Measurements from ENCODE around the gene C11orf21.

C11orf21 gene

GRCh38 chr11:2277008-2277346, 24.7 kb downstream of the C11orf21 start:
- DNase-seq, result no peak
- intact Hi-C loops (cut with DNase I), result no loop called here

GRCh38 chr11:2276280-2277007, 25.3 kb downstream of the C11orf21 start:
- intact Hi-C loops (cut with DNase I), result no loop called here
- DNase-seq, result no peak

- DNase-seq, result peak in 2 of 10 donors; percentile 15 to 69
- intact Hi-C loops (cut with DNase I), result no loop called here
Measured at GRCh38 chr11:2275334-2276279, 26.1 kb downstream of the C11orf21 start.

- intact Hi-C loops (cut with DNase I), result no loop called here
- peak in 1 of 10 donors; percentile 50 for DNase-seq
Measured at GRCh38 chr11:2273771-2274170, 27.9 kb downstream of the C11orf21 start.

GRCh38 chr11:2273311-2273710, 28.4 kb downstream of the C11orf21 start:
- no peak for DNase-seq
- intact Hi-C loops (cut with DNase I), result no loop called here

GRCh38 chr11:2272946-2273280, 28.8 kb downstream of the C11orf21 start:
- DNase-seq, result no peak
- intact Hi-C loops (cut with DNase I), result no loop called here

GRCh38 chr11:2272228-2272945, 29.3 kb downstream of the C11orf21 start:
- intact Hi-C loops (cut with DNase I), result no loop called here
- DNase-seq, result peak in 1 of 10 donors; percentile 67

- peak in 2 of 10 donors; percentile 59 to 72 for DNase-seq
- intact Hi-C loops (cut with DNase I), result no loop called here
Measured at GRCh38 chr11:2271327-2272227, 30.1 kb downstream of the C11orf21 start.

GRCh38 chr11:2271077-2271326, 30.7 kb downstream of the C11orf21 start:
- intact Hi-C loops (cut with DNase I), result no loop called here
- peak in 2 of 10 donors; percentile 32 to 89 for DNase-seq

GRCh38 chr11:2270322-2271076, 31.2 kb downstream of the C11orf21 start, which contains the start of gene ASCL2:
TSS of gene ASCL2 (minus strand) at chr11:2270588. CDS start at chr11:2270332, 256 bp downstream.
- DNase-seq, result peak in 1 of 10 donors; percentile 70
- intact Hi-C loops (cut with DNase I), result no loop called here

GRCh38 chr11:2269601-2270321, 32.0 kb downstream of the C11orf21 start:
- peak in 3 of 10 donors; percentile 23 to 89 (median 56) for DNase-seq
- intact Hi-C loops (cut with DNase I), result no loop called here

- DNase-seq, result peak in 2 of 10 donors; percentile 70 to 84
- intact Hi-C loops (cut with DNase I), result no loop called here
Measured at GRCh38 chr11:2268729-2269600, 32.8 kb downstream of the C11orf21 start.

GRCh38 chr11:2267851-2268728, 33.6 kb downstream of the C11orf21 start:
- DNase-seq, result peak in 2 of 10 donors; percentile 37 to 74

GRCh38 chr11:2267306-2267850, 34.3 kb downstream of the C11orf21 start:
- peak in 3 of 10 donors; percentile 17 to 80 (median 70) for DNase-seq
- intact Hi-C loops (cut with DNase I), result no loop called here

More at GRCh38 chr11:2267851-2268728, 33.6 kb downstream of the C11orf21 start:
- intact Hi-C loops (cut with DNase I), result no loop called here

GRCh38 chr11:2266586-2267305, 35.0 kb downstream of the C11orf21 start:
- intact Hi-C loops (cut with DNase I), result no loop called here
- DNase-seq, result peak in 2 of 10 donors; percentile 52 to 56

Measured in posterior cingulate gyrus (tissue), 11 donors.